ENCODE measurements around the gene ITM2B.
A peak's percentile ranks its signal among the peaks of the same experiment; 100 is the strongest.

Gene ITM2B

GRCh38 chr13:48318821-48319511, 86.0 kb downstream of the ITM2B start:
- peaks cover 0 to 16% of the 10 kb centered on the region in 2 experiments; a peak in 1 of 3 replicates for H3K36me3 ChIP-seq (ENCODE audit: control insufficient read depth in 2 of 2, insufficient read depth in 1 of 2, low read length in 2 of 2)
- CTCF ChIA-PET, result interaction anchor here (0.6 kb wide), 1 partner anchor 521 kb away, joined by 3 read pairs; no protein-coding TSS in a partner anchor
- POLR2A ChIA-PET, result no interaction called here

More at GRCh38 chr13:48318821-48319511, 86.0 kb downstream of the ITM2B start:
- TF ChIP-seq ZNF248 (tag by site-specific recombination; IDR thresholded peaks at IDR 0.05) (no peak), ZNF585B (tag by site-specific recombination; IDR thresholded peaks at IDR 0.05) (no peak), ZNF394 (tag by site-specific recombination; IDR thresholded peaks at IDR 0.05; ENCODE audit: borderline replicate concordance) (no peak), TRIM28 (IDR thresholded peaks at IDR 0.05; ENCODE audit: borderline replicate concordance, low read length) (no peak), ZNF10 (tag by site-specific recombination; IDR thresholded peaks at IDR 0.05) (no peak), SCRT2 (tag by site-specific recombination; IDR thresholded peaks at IDR 0.05) (peak; percentile 47; the same call in 1 of the 2 replicates), ZNF169 (tag by site-specific recombination; IDR thresholded peaks at IDR 0.05) (no peak), ZNF202 (tag by site-specific recombination; IDR thresholded peaks at IDR 0.05; ENCODE audit: borderline replicate concordance) (no peak)
- Histone ChIP-seq H3K4me3 (ENCODE audit: low read depth, low read length) (no peak overlapping the region), H3K4me1 (ENCODE audit: control insufficient read depth, insufficient read depth, low read length) (no peaks in the 10 kb centered on the region), H3K9me3 (ENCODE audit: control insufficient read depth, insufficient read depth, low read depth, low read length) (no peaks in the 10 kb centered on the region), H3K27ac (ENCODE audit: extremely low read depth, low read depth, low read length) (no peak overlapping the region)

Data from HEK293 (cell line).